ENCODE measurements around the gene SFT2D1.

The SFT2D1 gene

GRCh38 chr6:166314454-166314853 is 27.9 kb downstream of the SFT2D1 start:
- TF ChIP-seq, protein P1, sequence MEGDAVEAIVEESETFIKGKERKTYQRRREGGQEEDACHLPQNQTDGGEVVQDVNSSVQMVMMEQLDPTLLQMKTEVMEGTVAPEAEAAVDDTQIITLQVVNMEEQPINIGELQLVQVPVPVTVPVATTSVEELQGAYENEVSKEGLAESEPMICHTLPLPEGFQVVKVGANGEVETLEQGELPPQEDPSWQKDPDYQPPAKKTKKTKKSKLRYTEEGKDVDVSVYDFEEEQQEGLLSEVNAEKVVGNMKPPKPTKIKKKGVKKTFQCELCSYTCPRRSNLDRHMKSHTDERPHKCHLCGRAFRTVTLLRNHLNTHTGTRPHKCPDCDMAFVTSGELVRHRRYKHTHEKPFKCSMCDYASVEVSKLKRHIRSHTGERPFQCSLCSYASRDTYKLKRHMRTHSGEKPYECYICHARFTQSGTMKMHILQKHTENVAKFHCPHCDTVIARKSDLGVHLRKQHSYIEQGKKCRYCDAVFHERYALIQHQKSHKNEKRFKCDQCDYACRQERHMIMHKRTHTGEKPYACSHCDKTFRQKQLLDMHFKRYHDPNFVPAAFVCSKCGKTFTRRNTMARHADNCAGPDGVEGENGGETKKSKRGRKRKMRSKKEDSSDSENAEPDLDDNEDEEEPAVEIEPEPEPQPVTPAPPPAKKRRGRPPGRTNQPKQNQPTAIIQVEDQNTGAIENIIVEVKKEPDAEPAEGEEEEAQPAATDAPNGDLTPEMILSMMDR (IDR thresholded peaks at IDR 0.05; ENCODE audit: low read depth, low read length, missing control alignments), result no peak
- H3K4me3 ChIP-seq (replicated peaks; ENCODE audit: low read depth, low read length), result no peak overlapping the region
- no peak for DNase-seq (ENCODE audit: extremely low read depth, low read depth)

- peak; percentile 20 for DNase-seq (ENCODE audit: extremely low read depth, low read depth)
- TF ChIP-seq, protein P1 (IDR thresholded peaks at IDR 0.05; ENCODE audit: low read depth, low read length, missing control alignments), result peak; percentile 89
- H3K4me3 ChIP-seq (replicated peaks; ENCODE audit: low read depth, low read length), result no peak overlapping the region
These were observed 28.9 kb downstream of the SFT2D1 start for GRCh38 chr6:166313255-166314070.

DNA sequence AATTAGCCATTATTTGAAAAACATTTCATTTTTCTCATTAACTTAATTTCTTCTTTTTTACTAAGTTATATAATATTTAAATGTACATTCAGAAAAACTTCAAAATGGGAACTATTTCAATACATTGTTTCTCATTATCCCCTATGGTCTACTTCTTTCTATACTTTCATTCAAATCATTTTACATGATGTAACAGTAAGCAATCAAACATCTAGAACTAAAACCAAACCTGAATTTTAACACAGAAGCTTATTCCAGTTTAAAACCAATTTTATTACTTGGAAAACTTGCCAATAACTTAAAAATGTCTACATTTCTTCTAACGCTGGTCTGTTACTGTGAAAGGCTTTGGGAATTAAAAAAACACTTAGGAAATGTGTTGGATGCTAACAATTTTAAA is 29.5 kb downstream of the SFT2D1 start:
- no peak overlapping the region for H3K4me3 ChIP-seq (replicated peaks; ENCODE audit: low read depth, low read length)
- DNase-seq (ENCODE audit: extremely low read depth, low read depth), result no peak
- TF ChIP-seq, protein P1 (IDR thresholded peaks at IDR 0.05; ENCODE audit: low read depth, low read length, missing control alignments), result no peak

GRCh38 chr6:166310634-166311033 is 31.7 kb downstream of the SFT2D1 start:
- TF ChIP-seq, protein P1 (IDR thresholded peaks at IDR 0.05; ENCODE audit: low read depth, low read length, missing control alignments), result no peak
- no peak overlapping the region for H3K4me3 ChIP-seq (replicated peaks; ENCODE audit: low read depth, low read length)
- no peak for DNase-seq (ENCODE audit: extremely low read depth, low read depth)

- TF ChIP-seq, protein P1 (IDR thresholded peaks at IDR 0.05; ENCODE audit: low read depth, low read length, missing control alignments), result no peak
- no peak for DNase-seq (ENCODE audit: extremely low read depth, low read depth)
These were observed 32.4 kb downstream of the SFT2D1 start for GRCh38 chr6:166309977-166310376.

GRCh38 chr6:166308769-166309589 is 33.4 kb downstream of the SFT2D1 start:
- TF ChIP-seq, protein P1 (IDR thresholded peaks at IDR 0.05; ENCODE audit: low read depth, low read length, missing control alignments), result no peak
- no peak overlapping the region for H3K4me3 ChIP-seq (replicated peaks; ENCODE audit: low read depth, low read length)
- DNase-seq (ENCODE audit: extremely low read depth, low read depth), result no peak

More at GRCh38 chr6:166309977-166310376, 32.4 kb downstream of the SFT2D1 start:
- H3K4me3 ChIP-seq (replicated peaks; ENCODE audit: low read depth, low read length), result no peak overlapping the region

Data from HFF-Myc (cell line).